Activated CD8-positive, alpha-beta memory T cell treated with anti-CD3 and anti-CD28 coated beads, Interleukin-2, amount 50 U/mL, for 48 hours (primary cell): ENCODE data around the gene CLIC5.

Experiments used
- DNase-seq: peaks from one replicate; pipeline ENCODE4 v3.0.0-alpha.2; 2020

The CLIC5 gene

DNA sequence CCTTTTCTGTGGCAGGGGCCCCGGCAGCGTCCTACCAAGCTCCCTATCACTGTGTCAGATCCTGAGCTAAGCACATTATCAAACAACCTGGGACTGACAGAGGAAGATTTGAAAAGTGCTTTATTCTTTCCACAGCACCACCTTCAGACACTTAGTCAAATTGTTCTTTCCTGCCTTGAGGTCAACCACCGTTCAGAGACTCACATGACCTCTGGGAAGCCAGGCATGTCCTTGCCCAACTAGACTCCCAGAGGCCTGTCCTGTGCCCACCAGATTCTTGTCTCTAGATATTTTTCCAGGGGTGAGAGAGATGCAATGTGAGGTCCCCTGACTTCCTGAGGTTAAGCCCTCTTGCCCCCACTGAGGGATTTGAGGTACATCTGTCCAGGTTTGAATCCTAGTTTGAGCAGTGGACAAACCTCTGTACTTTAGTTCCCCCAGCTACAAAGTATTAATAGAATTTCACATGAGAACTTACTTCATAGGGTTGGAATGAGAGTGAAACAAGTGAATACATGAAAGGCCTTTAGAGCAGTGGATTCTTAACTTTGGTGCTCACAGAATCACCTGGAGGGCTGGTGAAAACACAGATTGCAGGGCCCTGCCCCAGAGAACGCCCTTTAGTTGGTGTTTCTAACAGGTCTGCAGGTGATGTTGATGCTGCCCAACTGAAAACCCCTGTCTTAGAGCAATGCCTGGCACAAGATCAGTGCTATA, 179.8 kb downstream of the CLIC5 start:
- DNase-seq: no peak

DNA sequence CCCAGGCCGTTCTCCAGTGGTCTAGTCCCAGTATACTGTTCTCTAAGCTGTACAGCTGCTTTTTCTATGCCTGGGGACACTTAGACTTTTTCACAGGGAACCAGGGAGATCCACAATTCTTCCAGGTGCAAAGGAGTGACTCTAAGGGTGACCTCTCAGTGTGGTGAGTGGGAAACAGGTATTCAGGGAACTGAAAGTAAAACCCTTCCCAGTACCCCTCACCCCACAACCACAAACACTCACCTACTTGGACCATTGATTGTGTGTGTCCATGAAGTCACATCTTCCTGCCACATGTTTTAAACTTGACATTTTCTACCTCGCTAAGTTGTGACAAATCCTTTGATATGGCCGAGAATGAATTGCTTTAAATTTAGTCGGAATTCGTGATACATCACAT, 183.6 kb downstream of the CLIC5 start:
- no peak for DNase-seq
